GM23248 (cell line): ENCODE data around the gene CLEC18A.

ENCODE experiments used
- EZH2 ChIP-seq: fragments of 200-600 bp; sonication (generic); IDR thresholded peaks from 2 replicates; pipeline ENCODE4 v1.6.1; 2018; ENCODE audit warnings: antibody characterized with exemption, mild to moderate bottlenecking; ENCODE audit not compliant: insufficient read depth, poor library complexity, severe bottlenecking
- EZH2phosphoT487 ChIP-seq: fragments of 200-600 bp; sonication (generic); IDR thresholded peaks from 2 replicates; pipeline ENCODE4 v1.6.1; 2018; ENCODE audit warnings: antibody characterized with exemption, moderate library complexity, mild to moderate bottlenecking, low read depth; ENCODE audit not compliant: insufficient read depth

GRCh38 chr16:69935278-69935711 lies 15.8 kb upstream of the CLEC18A start:
- no peak for TF ChIP-seq EZH2phosphoT487
- no peak for TF ChIP-seq EZH2
